ENCODE results near the gene DNAJB6.

DNAJB6 gene

GRCh38 chr7:157370742-157371141 is 33.9 kb downstream of the DNAJB6 start:
- DNase-seq = no peak

GRCh38 chr7:157371296-157371695 is 34.5 kb downstream of the DNAJB6 start:
- no peak for DNase-seq

GRCh38 chr7:157372300-157373232 is 35.8 kb downstream of the DNAJB6 start:
- no peak for DNase-seq

- no peak for DNase-seq
These were observed 36.7 kb downstream of the DNAJB6 start for GRCh38 chr7:157373493-157373892.

GRCh38 chr7:157375410-157375809 is 38.6 kb downstream of the DNAJB6 start:
- DNase-seq = no peak

GRCh38 chr7:157377436-157378124 is 40.8 kb downstream of the DNAJB6 start:
- no peak for DNase-seq

GRCh38 chr7:157378390-157378789 is 41.6 kb downstream of the DNAJB6 start:
- no peak for DNase-seq

GRCh38 chr7:157379493-157379892 is 42.7 kb downstream of the DNAJB6 start:
- DNase-seq = no peak

GRCh38 chr7:157380416-157380815 is 43.6 kb downstream of the DNAJB6 start:
- DNase-seq = no peak

GRCh38 chr7:157383868-157384267 is 47.1 kb downstream of the DNAJB6 start:
- DNase-seq = no peak

GRCh38 chr7:157384301-157384700 is 47.5 kb downstream of the DNAJB6 start:
- no peak for DNase-seq

- DNase-seq = peak; percentile 67
These were observed 50.4 kb downstream of the DNAJB6 start for GRCh38 chr7:157386979-157387800.

GRCh38 chr7:157388301-157388700 is 51.5 kb downstream of the DNAJB6 start:
- DNase-seq = no peak

GRCh38 chr7:157389951-157390730 is 53.3 kb downstream of the DNAJB6 start:
- DNase-seq = no peak

GRCh38 chr7:157391036-157391710 is 54.4 kb downstream of the DNAJB6 start:
- no peak for DNase-seq

- no peak for DNase-seq
These were observed 55.6 kb downstream of the DNAJB6 start for GRCh38 chr7:157392256-157393037.

- DNase-seq = no peak
These were observed 57.7 kb downstream of the DNAJB6 start for GRCh38 chr7:157394246-157395191.

GRCh38 chr7:157395206-157395605 is 58.4 kb downstream of the DNAJB6 start:
- DNase-seq = no peak

- DNase-seq = no peak
These were observed 59.7 kb downstream of the DNAJB6 start for GRCh38 chr7:157396316-157397035.

Data from right hindlimb (tissue), 1 donor.